NCI-H1694 (cell line): ENCODE data around the gene PRRT1B.
A peak's percentile ranks its signal among the peaks of the same experiment; 100 is the strongest.
"Not testable (repeated sequence)": the region's sequence is repeated elsewhere in the genome, so short reads cannot be mapped to it uniquely, and the experiment has no call there.

ENCODE experiments used
- DNase-seq: peaks from one replicate; lab custom pipeline; 2025; lab: John Stamatoyannopoulos, UW

The PRRT1B gene

DNA sequence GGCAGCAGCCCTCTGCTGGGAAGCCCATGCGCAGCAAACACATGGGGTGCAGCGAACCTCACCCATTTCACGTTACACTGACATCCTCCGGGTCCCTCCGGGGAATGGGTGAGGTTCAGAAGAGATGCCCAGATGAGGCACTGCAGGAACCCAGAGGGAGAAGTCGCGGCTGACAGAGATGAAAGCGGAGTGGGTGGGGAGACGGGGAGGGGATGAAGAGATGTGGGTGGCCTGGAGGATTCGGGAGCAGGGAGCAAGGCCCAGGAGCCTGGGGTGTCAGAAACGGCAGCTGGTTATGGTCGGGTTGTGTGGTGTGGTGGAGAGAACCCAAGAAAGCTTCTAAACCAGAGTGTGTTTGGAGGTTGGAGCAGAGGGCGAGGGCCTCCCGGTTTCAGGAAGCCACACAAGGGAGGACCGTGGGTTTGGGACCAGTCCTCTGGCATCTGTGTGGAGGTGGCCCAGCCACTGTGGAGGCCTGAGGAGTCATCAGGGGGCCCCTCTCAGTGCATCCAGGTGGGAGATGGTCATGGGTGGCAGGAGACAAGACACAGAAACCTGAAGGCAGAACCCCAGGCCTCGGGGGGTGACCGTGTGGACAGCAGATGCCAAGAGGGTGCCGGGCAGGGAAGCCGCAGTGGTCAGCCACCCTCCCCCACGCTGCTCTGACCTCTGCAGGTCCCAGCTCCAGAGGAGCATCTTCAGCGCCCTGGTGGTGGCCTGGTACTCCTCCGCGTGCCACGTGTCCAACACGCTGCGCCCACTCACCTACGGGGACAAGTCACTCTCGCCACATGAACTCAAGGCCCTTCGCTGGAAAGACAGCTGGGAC lies 22.9 kb upstream of the PRRT1B start:
- no peak for DNase-seq

DNA sequence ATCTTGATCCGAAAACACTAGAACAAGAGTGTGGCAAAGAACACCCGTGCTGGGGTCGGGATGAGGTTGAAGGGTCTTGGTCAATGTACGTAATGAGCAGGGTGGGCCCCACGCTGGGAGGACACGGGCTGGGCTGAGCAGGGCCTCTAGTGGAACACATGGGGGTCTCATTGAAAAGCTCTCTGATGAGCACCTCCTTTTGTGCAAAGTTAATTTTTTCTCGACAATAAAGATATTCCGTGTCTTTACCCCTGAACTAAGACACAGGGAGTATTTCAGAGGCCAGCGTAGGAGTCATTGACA lies 22.3 kb upstream of the PRRT1B start:
- no peak for DNase-seq

DNA sequence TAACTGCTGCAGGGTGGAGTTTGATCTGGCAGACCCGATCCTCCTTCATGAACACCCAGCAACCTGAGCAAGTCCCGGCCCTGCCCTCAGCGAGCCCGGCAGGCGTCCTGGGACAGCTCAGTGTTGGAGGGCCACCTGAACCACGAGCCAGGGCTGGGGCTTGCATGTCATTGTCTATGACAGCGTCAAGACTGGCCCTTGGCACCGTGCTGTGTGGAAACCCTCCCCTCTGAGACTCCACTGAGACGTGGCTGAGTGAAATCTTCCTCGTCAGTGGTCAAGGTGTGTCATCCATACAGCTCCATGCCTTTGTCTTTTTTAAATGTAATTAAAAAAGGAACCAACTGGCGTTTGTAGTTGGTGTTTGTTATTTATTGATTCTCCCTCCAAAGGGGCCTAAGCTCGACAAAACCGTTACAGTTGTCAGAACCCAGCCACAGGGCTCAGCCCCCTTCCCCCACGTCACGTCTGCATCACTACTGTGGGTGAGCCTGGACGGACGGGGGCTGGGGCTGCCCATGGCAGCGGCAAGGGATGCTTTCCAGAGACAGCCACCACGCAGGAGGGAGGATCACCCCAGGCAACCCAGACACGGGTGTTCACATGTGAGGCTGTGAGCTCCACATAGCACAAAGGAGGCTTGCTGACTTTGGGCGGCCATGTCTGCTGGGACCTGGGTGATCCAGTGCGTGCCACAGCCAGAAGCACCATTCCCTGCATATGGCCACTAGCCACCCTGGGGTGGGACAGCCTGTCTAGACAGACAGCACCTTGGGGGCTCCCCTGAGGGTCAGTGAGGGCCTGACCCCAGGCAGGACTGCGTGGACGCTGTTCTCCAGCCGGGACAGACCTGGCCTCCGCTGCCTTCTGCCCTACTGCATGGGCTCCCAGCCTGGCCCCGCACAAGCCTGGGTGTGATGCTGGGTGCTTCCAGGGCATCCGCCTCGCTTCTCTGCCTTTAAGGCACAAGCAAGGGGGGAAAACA lies 21.6 kb upstream of the PRRT1B start:
- DNase-seq = no peak

DNA sequence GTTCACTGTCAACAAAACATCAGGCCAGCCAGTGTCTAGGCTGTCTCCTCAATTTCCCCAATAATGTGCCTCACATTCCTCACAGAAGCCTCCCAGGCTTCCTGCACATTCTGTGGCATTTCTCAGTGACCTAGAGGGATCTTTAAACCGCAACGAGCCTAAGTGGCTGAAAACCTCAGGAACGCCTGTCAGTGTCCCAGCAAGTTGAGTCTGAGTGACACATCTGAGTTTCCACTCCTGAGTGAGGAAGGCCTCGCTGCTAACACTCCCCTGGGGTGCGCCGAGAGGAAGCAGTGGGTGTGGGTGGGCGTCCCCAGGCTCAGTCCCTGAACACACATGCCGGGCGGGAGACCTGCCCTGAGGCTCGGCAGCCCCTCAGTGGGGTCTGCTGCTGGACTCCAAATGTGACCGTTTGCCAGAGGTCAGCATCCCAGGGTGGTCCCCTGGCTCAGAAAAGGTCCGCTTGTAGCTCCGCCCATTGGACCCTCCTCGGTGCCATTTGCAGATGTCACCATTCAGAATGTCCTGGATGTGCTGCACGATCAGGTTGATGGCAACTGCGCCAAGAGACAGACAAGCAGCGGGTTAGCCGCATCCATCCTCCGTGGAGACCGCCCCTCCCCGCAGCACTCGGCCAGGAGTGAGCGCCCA lies 20.5 kb upstream of the PRRT1B start:
- no peak for DNase-seq

DNA sequence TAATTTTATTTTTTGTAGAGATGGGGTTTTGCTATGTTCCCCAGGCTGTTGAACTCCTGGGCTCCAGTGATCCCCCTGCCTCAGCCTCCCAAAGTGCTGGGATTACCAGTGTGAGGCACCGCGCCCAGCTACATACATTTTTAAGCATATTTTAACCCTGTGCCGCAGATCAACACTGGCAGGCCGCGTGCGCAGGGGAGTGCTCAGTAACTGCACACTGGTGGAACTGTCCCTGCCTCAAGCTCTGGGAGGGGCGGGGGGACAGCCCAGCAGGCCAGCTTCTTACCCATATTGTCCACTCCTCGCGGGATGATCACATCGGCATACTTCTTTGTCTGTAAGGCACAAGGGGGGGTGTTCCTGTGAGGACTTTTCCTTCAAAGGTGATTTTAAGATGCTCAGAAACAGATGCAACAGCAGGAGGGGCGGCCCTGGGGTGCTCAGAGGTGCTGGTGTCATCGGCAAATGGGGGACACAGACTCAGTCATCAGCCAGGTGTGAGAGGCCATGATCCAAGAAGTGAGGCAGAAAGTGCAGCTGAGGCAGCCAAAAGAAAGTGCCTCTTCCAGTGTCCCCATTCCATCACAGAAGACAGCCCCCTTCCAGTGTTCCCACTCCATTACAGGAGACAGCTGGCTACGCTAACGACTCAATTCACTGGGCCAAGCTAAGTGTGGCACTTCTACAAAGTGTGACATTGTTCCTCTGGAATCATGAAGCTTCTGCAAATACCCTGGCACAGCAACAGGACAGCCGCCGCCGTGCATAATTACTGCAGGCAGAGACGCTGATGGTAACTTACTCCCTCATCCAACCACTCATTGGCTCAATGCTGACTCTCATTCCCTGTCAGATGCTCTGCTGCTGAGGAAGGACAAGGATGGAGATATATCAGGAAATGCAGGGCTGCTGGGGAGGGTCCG lies 19.4 kb upstream of the PRRT1B start:
- no peak for DNase-seq

DNA sequence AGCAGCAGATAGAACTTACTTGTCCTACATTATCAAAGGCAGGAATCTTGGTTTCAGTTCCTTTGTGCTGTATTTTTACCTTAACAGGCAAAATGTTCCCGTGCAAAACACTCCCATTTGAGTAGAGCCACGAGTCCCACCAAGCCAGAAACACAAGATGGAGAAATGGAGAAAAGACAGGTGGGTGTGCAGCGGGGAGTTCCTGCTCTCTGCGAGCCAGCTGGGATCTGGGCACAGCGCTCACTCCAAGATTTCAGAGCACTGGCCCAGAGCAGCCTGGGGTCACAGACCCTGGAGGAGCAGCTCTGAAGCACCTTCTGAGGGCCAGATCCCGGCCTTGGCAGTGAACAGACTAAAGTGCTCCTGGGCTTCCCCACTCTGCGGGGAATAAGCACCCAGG lies 17.1 kb upstream of the PRRT1B start:
- DNase-seq = no peak

DNA sequence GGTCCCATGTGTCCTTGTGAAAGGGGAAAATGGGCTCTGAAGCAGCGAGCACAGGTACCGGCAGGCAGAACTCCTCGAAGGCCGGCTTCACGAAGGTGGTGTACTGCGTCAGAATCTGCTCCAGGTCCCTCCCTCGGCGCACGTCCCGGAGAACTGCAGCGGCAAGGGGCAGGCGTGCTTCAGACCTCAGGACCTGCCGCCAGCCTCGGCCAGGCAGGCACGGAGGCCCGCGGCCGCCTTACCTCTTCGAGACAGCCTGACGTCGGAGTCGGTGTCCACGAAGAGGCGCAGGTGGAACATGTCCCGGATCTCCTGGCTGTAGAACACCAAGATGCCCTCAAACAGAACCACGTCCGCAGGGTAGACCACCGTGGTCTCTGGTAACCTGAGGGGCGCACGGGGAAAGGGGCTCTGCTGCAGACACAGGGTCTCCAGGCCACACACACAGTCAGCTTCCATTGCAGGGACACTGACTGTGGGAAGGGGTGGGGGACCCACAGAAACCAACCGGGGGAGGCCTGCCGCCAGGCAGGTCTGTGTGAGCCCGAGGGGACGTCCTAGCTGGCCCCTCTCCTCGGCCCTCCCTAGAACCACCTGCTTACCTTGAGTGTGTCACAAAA lies 16.3 kb upstream of the PRRT1B start:
- DNase-seq = no peak

DNA sequence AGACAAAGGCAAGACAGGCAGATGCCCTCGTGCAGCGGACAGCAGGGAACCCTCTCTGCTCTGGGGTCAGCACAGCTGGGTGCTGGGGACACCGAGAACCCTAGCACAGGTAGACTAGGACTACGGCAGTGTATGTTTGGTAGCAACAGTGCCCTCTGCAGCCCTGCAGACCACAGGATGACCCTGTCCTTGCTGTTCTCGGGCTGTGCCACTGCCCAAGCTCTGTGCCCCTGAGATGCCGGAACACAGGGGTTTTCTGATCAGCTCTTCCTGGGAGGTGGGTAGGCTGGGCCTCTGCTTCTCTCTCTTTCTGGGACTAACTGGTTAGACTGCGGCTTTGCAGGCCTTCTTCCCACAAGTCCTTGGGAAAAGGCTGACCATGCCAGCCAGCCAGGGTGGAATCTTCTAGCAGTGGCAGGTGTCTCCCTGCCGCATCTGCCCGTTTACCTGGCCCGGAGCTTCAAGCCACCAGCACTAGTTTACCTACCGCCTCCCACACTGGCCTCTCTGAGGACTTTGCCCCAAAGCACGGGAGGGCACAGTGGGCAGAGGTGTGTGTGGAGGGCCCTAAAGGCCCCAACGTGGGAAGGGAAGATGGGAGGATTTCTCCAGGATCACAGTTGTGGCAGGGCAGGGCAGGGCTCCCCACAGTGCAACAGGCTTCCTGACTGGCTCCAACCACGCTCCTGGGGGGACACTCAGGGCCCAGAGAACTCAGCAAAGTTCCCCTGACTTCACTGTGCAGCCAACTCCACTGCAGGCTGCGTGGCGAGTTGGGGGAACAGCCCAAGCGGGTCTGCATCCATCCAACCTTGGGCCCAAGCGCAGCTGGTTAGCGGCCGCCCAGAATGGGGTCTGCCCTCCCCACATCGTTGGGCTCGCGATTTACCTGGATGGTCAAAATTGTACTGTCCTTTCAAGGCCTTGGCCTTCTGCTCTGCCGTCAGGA lies 15.5 kb upstream of the PRRT1B start:
- DNase-seq = no peak

DNA sequence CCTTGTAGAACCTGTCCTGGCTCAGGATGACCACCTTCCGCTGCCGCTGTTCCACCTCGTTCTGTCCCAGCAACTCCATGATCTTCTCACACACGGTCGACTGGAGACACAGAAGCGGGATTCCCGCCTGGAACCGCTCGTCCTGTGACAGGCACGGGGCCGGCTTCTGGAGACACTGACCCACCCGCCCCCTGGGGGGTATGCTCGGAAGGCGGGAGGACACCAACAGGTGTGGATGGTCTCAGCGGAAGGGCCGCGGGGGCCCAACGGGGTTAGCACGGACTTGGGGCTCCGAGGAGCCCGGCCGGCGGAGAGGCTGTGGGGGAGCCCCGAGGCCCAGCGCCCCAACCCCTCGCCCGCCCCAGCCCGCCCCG lies 14.8 kb upstream of the PRRT1B start:
- no peak for DNase-seq

DNA sequence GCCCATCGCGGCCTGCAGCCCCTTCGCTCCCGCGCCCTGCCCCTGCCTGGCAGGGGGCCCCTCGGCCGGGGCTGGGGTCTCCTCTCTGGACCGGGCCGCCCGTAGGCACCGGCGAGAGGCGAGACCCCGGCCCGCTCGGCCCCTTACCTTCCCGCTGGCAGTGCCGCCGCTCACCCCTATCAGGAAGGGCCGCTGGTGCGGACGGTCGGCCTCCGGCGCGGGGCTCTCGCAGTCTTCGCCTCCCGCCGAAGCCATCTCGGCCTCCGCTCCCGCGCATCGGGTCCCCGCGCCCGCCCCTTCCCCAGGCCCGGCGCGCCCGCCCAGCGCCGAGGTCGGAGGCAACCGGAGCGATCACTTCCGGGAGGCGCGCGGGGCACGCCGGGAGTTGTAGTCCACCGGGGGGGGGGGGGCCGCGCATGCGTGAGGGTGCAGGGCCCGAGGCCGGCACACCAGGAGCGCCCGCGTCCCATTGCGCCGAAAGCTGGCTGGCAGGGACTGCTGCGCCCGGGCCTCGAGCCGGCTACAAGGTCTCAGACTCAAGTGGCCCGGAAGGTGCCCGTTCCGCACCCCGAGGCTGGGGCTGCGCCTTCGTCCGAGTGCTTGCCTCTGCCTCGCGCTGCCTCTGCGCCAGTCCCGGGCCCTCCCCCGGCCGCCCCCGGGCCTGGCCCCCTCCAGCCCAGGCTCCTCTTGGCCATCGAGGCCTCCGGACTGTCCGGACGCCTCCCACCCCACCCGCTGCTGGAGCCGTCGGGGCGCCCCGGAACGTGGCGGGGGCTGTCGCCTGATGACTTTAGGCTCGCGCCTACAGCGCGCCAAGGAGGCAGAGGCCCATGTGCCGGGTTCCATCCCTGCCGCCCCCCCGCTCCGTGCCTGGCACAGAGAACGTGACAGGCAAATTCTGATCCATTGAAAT lies 14.1 kb upstream of the PRRT1B start, which contains the start of gene UCK1:
Gene UCK1, minus strand, starts transcription at position 344 of the 913 bp plus-strand sequence. Its CDS starts 89 bp downstream, at position 255.
- DNase-seq = peak; percentile 82

DNA sequence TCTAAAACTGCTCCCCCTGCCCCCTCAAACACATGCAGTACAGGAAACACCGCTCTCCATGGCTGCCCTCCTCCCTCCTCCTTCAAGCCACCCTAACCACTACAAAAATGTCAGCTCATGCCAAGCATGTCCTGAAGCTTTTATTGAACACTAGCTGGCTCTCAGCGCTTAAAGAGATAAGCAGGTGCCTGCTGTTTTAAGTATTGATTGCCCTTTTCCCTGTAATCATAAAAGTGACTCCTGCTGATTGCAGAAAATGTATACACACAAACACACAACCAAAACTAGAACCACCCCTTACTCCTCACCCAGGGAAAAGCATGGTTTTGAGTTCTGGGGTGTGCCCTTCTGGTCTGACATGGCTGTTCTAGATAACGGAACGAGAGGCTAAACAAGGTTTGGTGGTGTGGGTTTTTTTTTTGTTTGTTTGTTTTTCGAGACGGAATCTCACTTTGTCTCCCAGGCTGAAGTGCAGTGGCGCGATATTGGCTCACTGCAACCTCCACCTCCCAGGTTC lies 10.5 kb upstream of the PRRT1B start:
- DNase-seq = no peak

DNA sequence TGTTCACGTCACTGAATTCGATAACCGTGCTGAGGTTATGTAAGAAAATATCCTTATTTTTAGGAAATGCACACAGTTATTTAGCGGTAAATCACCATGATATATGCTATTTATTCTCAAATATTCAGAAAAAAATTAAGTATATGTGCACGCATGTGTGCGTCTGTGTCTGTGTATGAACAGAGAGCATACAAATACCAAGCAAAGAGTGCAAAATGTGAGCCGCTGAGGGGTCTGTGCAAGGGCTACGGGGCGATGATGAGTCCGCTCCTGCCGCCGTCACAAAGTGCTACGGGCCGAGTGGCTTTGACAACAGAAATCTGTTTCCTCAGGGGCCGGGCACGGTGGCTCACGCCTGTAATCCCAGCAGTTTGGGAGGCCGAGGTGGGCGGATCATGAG lies 7.4 kb upstream of the PRRT1B start:
- no peak for DNase-seq

DNA sequence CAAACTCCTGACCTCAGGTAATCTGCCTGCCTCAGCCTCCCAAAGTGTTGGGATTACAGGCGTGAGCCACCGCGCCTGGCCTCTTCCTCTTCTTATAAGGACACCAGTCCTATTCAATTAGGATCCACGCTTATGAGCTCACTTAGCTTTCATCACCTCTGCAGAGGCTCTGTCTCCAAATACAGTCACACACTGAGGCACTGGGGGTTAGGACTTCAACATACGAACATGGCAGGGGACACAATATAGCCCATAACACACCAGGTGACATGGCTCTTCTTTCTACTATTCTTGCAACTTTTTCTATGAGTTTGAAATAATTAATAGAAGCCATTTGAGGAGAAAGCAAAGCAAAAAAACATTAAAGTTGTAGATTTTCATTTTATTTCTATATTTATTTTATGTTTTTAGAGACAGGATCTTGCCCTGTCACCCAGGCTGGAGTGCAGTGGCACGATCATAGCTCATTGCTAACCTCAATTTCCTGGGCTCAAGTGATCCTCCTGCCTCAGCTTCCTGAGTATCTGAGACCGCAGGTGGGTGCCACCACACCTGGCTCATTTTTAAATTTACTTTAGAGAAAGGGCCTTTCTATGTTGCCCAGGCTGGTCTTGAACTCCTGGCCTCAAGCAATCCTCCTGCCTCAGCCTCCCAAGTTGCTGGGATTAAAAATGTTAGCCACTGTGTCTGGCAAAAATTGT lies 6.0 kb upstream of the PRRT1B start:
- no peak for DNase-seq

DNA sequence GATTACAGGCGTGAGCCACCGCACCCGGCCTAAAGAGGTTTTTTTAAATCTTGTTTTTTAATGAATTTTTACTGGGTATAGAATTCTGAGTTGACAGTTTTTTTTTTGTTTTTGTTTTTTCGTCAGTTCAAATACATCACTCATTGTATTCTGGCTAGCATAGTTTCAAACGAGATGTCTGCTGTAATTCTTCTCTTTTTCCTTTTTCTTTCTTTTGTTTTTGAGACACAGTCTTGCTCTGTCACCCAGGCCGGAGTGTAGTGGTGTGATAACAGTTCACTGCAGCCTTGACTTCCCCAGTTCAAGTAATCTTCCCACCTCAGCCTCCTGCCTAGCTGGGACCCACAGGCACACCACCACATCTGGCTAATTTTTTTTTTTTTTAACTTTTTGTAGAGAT lies 2.2 kb upstream of the PRRT1B start:
- DNase-seq = no peak

DNA sequence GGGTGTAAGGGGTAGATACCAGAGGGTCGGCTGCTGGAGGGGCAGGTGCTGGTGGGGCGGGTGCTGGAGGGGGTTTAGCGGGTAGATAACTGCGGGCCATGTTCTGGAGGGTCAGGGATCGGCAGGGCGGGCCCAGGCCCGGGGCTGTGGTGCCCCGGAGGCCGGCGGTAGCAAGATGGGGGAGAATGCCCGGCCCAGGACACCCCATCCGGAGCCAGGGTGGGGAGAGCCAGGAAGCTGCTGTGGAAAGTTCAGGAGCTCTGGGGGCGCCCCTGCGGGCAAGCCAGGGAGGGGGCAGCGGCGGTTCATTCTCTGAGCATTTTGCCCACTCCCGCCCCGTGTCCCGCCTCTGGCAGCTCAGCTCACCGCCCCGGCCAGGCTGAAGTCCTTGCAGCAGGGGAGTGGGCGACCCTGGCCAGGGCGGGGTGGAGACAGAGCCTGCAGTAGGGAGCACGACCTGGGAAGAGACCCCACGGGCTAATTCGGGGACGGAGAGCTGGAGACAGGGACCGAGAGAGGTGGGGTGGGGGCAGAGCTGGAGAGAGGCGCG lies 538 bp downstream of the PRRT1B start:
- DNase-seq = no peak

DNA sequence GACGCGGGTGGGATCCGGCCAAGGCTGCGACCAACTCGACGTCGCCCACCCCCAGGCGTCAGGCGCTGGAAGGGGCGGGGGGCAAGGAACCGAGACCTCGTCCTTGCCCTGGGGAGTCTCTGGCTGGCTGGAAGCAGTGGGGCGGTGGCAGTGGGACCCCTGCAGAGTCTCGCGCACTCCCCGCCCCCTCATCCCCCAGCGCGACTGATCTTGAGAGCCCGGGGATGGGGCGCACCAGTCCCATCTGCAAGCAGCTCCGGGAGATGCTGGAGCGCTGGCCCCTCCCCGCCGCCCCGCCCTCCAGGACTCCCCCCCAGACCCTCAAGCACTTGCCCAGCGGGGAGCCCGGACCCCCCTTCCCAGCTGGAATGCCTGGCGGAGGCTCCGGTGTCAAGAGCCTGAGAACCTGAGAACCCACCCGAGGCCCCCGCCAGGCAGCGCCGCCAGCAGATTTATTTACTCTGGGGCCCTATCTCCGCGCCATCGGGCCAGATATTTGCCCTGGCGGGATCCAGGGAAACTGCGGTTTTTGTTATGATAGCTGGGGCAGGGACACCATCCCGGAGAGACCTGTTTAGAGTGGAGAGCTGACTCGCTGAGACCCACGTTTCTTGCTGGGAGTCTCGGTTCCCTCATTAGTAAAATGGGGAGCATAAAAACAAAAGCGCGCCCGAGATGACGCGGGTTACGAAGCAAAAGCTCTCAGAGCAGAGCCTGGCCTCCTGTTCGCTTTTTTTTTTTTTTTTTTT lies 1.2 kb downstream of the PRRT1B start:
- DNase-seq = peak; percentile 13

DNA sequence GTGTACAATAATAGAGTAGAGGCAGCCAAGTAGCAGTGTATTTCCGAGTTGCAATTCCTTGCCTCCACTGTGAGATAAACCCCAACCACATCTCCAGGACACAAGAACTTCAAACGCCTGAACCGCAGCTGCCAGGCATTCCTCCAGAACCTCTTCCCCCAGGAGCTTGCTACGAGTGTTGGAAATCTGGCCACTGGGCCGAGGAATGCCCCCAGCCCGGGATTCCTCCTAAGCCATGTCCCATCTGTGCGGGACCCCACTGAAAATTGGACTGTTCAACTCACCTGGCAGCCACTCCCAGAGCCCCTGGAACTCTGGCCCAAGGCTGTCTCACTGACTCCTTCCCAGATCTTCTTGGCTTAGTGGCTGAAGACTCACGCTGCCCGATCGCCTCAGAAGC lies 3.9 kb downstream of the PRRT1B start:
- not testable (repeated sequence) for DNase-seq
